GM12878 (cell line): ENCODE measurements around the gene ARHGAP26. TPM values are rescaled to one million over a fixed set of nuclear protein-coding genes. Genes with fewer than 3 reads are reported as not detected.

Experiments used
- ATAC-seq: fragments of 200-7000 bp; cut with Tn5 transposase; 3 replicates; pipeline ENCODE4 v1.9.1; 2020; ENCODE audit warnings: mild to moderate bottlenecking, moderate library complexity
- BruUV-seq: library from RNA; stranded (reverse); fragments of 400-500 nt; replicated peaks from 2 replicates; lab custom pipeline; 2021; lab: Mats Ljungman, UMichigan
- CTCF ChIA-PET: fragments of 300-600 bp; sonication (Branson Sonifier 250); formaldehyde crosslinking; extraction: SDS; loops from one replicate; lab custom pipeline; 2021; ENCODE audit warnings: inconsistent platforms; lab: Yijun Ruan, JAX
- POLR2A ChIA-PET: fragments of 350-600 bp; formaldehyde crosslinking; extraction: SDS; loops from one replicate; lab custom pipeline; 2021; ENCODE audit warnings: inconsistent platforms; lab: Charles Lee
- RAD21 ChIA-PET: fragments of 300-600 bp; sonication (Branson Sonifier 250); formaldehyde crosslinking; loops from one replicate; lab custom pipeline; 2023; ENCODE audit warnings: antibody characterized with exemption; ENCODE audit not compliant: unreplicated experiment; lab: Charles Lee
- SMC1A ChIA-PET: fragments of 300-600 bp; sonication (Branson Sonifier 250); formaldehyde crosslinking; loops from one replicate; lab custom pipeline; 2023; ENCODE audit not compliant: unreplicated experiment, uncharacterized antibody; lab: Charles Lee
- DNase-seq: peaks from one replicate; pipeline ENCODE4 v3.0.0-alpha.2; 2011; ENCODE audit warnings: low read depth, low spot score
- FAIRE-seq: peaks from 3 replicates; lab custom pipeline; 2011; peaks lifted over from hg19 to GRCh38; lab: Jason Lieb, UNC
- H2AFZ ChIP-seq: 2 replicates; pipeline ENCODE4 v1.6.0; 2011; ENCODE audit warnings: low read depth, low read length, control low read depth; ENCODE audit not compliant: control insufficient read depth
- H3K27ac ChIP-seq: 2 replicates; pipeline ENCODE4 v1.5.1; 2011; ENCODE audit warnings: control low read depth; ENCODE audit not compliant: control insufficient read depth, insufficient read depth
- H3K27me3 ChIP-seq, 2 experiments: replicated peaks in 1 of 2; 2 replicates each; pipeline versions ENCODE4 v1.6.0 to v1.6.1; 2011; ENCODE audit warnings: low read length in 1 of 2; ENCODE audit not compliant: control insufficient read depth in 2 of 2, insufficient read depth in 2 of 2
- H3K36me3 ChIP-seq, 2 experiments: 2 replicates each; pipeline ENCODE4 v1.5.1; 2011; ENCODE audit warnings: low read length in 1 of 2; ENCODE audit not compliant: control insufficient read depth in 2 of 2, insufficient read depth in 2 of 2
- H3K4me1 ChIP-seq: 2 replicates; pipeline ENCODE4 v1.6.1; 2011; ENCODE audit warnings: mild to moderate bottlenecking, low read length, moderate library complexity, mixed read lengths; ENCODE audit not compliant: control insufficient read depth, insufficient read depth
- H3K4me2 ChIP-seq: 2 replicates; pipeline ENCODE4 v1.6.0; 2011; ENCODE audit warnings: control low read depth; ENCODE audit not compliant: control insufficient read depth, insufficient read depth
- H3K4me3 ChIP-seq: fragments of 200-600 bp; sonication (generic); 2 replicates; pipeline ENCODE4 v1.5.1; 2016
- H3K79me2 ChIP-seq: 2 replicates; pipeline ENCODE4 v1.6.0; 2011; ENCODE audit warnings: low read length; ENCODE audit not compliant: control insufficient read depth, insufficient read depth
- H3K9ac ChIP-seq: 2 replicates; pipeline ENCODE4 v1.8.0; 2011; ENCODE audit warnings: low read length, control low read depth, mixed read lengths; ENCODE audit not compliant: control insufficient read depth, insufficient read depth
- H3K9me3 ChIP-seq: replicated peaks from 3 replicates; pipeline ENCODE4 v1.5.1; 2011; ENCODE audit warnings: mild to moderate bottlenecking, low read length; ENCODE audit not compliant: control insufficient read depth, insufficient read depth
- H4K20me1 ChIP-seq: 2 replicates; pipeline ENCODE4 v1.6.0; 2011; ENCODE audit not compliant: control insufficient read depth, insufficient read depth
- BACH1 ChIP-seq: fragments of 450-650 bp; IDR thresholded peaks from 2 replicates; pipeline ENCODE4 v1.6.1; 2017; ENCODE audit warnings: mild to moderate bottlenecking, borderline replicate concordance
- BHLHE40 ChIP-seq, 2 experiments: fragments of 450-650 bp in 1 of 2; IDR thresholded peaks; 2 replicates each; pipeline ENCODE4 v1.6.1; 2011 to 2017; ENCODE audit warnings: low read depth in 2 of 2, borderline replicate concordance in 1 of 2, improper control_type of control experiment in 1 of 2, low read length in 1 of 2, mild to moderate bottlenecking in 1 of 2
- CREM ChIP-seq: IDR thresholded peaks from 2 replicates; pipeline ENCODE4 v1.6.1; 2014; ENCODE audit warnings: antibody characterized with exemption, low read depth
- GABPA ChIP-seq: IDR thresholded peaks from 2 replicates; pipeline ENCODE4 v1.6.1; 2014; ENCODE audit warnings: antibody characterized with exemption, low read depth, mild to moderate bottlenecking, inconsistent platforms
- IKZF2 ChIP-seq, 2 experiments: fragments of 450-650 bp; IDR thresholded peaks; 2 replicates each; pipeline ENCODE4 v1.6.1; 2017; ENCODE audit warnings: mild to moderate bottlenecking in 2 of 2, moderate library complexity in 2 of 2
- MAX ChIP-seq: IDR thresholded peaks from 2 replicates; pipeline ENCODE4 v1.6.1; 2012; ENCODE audit warnings: low read depth, low read length, improper control_type of control experiment
- POU2F2 ChIP-seq: IDR thresholded peaks from 3 replicates; pipeline ENCODE4 v1.6.1; 2011; ENCODE audit warnings: low read depth, mild to moderate bottlenecking, low read length, borderline replicate concordance
- SIX5 ChIP-seq: IDR thresholded peaks from 2 replicates; pipeline ENCODE4 v1.6.1; 2011; ENCODE audit warnings: mild to moderate bottlenecking, low read depth, low read length, moderate library complexity; ENCODE audit not compliant: severe bottlenecking
- TBL1XR1 ChIP-seq: IDR thresholded peaks from 2 replicates; pipeline ENCODE4 v1.6.1; 2012; ENCODE audit warnings: low read depth, low read length, improper control_type of control experiment
- ZNF207 ChIP-seq: fragments of 450-650 bp; IDR thresholded peaks from 2 replicates; pipeline ENCODE4 v1.6.1; 2014; ENCODE audit warnings: antibody characterized with exemption, mild to moderate bottlenecking, borderline replicate concordance
- WGBS: methylation state at CpG from one replicate; pipeline ENCODE4 v1.1.6; 2016; ENCODE audit warnings: low lambda C conversion rate; ENCODE audit not compliant: insufficient replicate concordance, insufficient coverage; ENCODE audit errors: missing lambda C conversion rate; 5-methylcytosine and 5-hydroxymethylcytosine counted together
- in situ Hi-C: fragments of 300-500 bp; cut with MboI; formaldehyde crosslinking; loops from 9 replicates; pipeline ENCODE4 v1.14.3; 2018; ENCODE audit warnings: mixed read lengths
- intact Hi-C: fragments of 100-400 bp; cut with micrococcal nuclease; formaldehyde crosslinking; loops from one replicate; pipeline ENCODE4 v1.14.2; 2022; ENCODE audit not compliant: unreplicated experiment
- polyA plus RNA-seq, 11 experiments: library from polyadenylated mRNA; depleted of rRNA in 4 of 11; unstranded in 6 of 11; stranded (reverse) in 5 of 11; fragments of >200 nt; fragmentation: Nextera tagmentation in 4 of 11; fragmentation: Illumina TruSeq in 1 of 11; extraction: Ambion mirVana in 4 of 11; extraction: Trizol in 1 of 11; gene quantifications; 1 replicate in 1 of 11; 2 replicates in 10 of 11; pipeline versions ENCODE4 v1.2.1 to v1.2.3, GENCODE V29; 2011 to 2016; ENCODE audit warnings: inconsistent platforms in 2 of 11, missing spikeins in 2 of 11, low read depth in 1 of 11
- total RNA-seq, 4 experiments: library from RNA; depleted of rRNA in 3 of 4; stranded (reverse); fragments of >200 nt in 3 of 4; fragmentation: Illumina TruSeq in 1 of 4; extraction: Trizol in 1 of 4; gene quantifications; 2 replicates each; pipeline versions ENCODE4 v1.2.1 to v1.2.3, GENCODE V29; 2013 to 2021
- TF ChIP-seq, protein P1 (sequence below): IDR thresholded peaks from 2 replicates; pipeline ENCODE4 v1.6.1; 2011; ENCODE audit warnings: borderline replicate concordance, low read depth, mild to moderate bottlenecking, moderate library complexity, mixed read lengths, low read length; ENCODE audit not compliant: insufficient read depth; ENCODE audit errors: extremely low read length
- TF ChIP-seq, protein P2 (sequence below): IDR thresholded peaks from 2 replicates; pipeline ENCODE4 v1.6.1; 2011; ENCODE audit warnings: low read depth, mild to moderate bottlenecking, low read length, moderate library complexity, borderline replicate concordance; ENCODE audit errors: extremely low read depth
- TF ChIP-seq, protein P3 (sequence below): fragments of 450-650 bp; IDR thresholded peaks from 2 replicates; pipeline ENCODE4 v1.6.1; 2017; ENCODE audit warnings: low read depth, mild to moderate bottlenecking, moderate library complexity

ARHGAP26 gene
- total and polyA plus RNA-seq, 10 of the 15 experiments (the other 5 are each of a cell fraction or from before 2014, with no cell fraction given) = 9.4 to 41.5 (median 19.3) TPM

DNA sequence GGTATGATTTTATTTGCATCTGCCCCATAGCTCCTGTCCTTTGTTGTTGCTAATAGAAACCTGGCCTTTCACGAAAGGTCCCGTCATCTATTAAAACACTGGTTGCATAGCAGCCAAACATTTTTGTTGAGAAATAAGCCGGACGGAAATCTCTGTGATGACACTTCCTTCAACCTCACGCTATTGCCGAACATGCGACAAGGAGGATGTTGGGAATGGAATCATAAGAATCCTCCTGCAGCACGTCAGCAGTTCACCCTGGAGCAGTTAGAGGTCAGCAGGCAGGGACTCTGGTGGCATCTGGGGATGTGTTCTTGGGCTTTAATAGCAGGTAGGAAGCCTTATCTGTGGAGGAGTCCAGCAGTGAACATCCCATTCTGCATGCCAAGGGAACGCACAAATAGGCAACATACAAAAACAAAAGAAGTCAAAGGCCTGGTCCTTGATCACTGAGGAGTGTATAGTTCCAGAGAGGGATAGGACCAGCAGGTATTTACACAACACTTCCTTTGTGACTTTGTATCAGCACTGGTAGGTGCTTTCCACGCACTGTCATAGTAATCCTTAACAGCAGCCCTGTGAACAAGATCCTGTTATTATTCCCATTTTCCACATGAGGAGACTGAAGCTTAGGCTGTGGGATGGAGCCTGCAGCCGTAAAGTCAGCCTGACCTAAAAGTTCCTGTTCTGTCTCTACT, 33.4 kb downstream of the ARHGAP26 start:
- Histone ChIP-seq H3K4me3 (no peak overlapping the region), H3K27me3 (no peaks in the 10 kb centered on the region), H2AFZ (no peak overlapping the region), H4K20me1 (no peaks in the 10 kb centered on the region)
- WGBS = 74% methylated on average over 11 of the region's 11 CpGs
- no peak for DNase-seq
- TF ChIP-seq GABPA (no peak), CREM (no peak), POU2F2 (no peak), TBL1XR1 (no peak)
- TF ChIP-seq, protein P1, sequence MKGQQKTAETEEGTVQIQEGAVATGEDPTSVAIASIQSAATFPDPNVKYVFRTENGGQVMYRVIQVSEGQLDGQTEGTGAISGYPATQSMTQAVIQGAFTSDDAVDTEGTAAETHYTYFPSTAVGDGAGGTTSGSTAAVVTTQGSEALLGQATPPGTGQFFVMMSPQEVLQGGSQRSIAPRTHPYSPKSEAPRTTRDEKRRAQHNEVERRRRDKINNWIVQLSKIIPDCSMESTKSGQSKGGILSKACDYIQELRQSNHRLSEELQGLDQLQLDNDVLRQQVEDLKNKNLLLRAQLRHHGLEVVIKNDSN = no peak
- TF ChIP-seq, all 136 proteins: peak for 0
- ChIA-PET SMC1A (no interaction called here), CTCF (no interaction called here), RAD21 (interaction anchor here (0.6 kb wide), 1 partner anchor 1662 kb away, joined by 4 read pairs; no protein-coding TSS in a partner anchor), POLR2A (no interaction called here)
- intact Hi-C loops (no loop called here), in situ Hi-C loops (no loop called here)
- ATAC-seq (no peak), FAIRE-seq (no peak)
- Histone ChIP-seq H3K4me2 (no peak overlapping the region), H3K4me1 (peaks cover 16% of the 10 kb centered on the region), H3K9ac (no peak overlapping the region), H3K27ac (no peak overlapping the region), H3K9me3 (no peaks in the 10 kb centered on the region; the same call in 1 of the 3 replicates), H3K79me2 (no peaks in the 10 kb centered on the region), H3K36me3 (no peaks in the 10 kb centered on the region)
- BruUV-seq = no TSS peak

DNA sequence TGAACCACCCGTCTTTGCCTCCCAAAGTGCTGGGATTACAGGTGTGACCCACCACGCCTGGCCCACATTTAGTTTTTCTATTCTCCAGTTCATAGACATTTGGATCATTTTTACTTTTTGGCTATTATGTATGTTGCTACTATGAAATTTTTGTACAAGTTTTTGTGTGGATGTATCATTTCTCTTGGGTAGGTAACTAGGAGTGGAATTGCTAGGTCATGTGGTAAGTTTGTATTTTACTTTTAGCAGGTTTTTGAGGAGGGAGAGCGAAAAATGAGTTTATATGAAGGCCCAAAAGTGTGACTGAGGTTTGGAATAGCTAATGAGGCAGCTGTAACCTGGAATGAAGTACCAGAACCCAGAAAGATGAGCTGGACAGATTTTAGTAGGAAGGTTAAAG, 35.2 kb downstream of the ARHGAP26 start:
- FAIRE-seq (no peak), ATAC-seq (no peak), DNase-seq (no peak)
- SMC1A ChIA-PET = no interaction called here
- Histone ChIP-seq H3K79me2 (no peaks in the 10 kb centered on the region), H3K4me1 (peaks cover 14% of the 10 kb centered on the region), H3K9me3 (no peaks in the 10 kb centered on the region; the same call in 1 of the 3 replicates), H3K27ac (no peak overlapping the region), H3K9ac (no peak overlapping the region), H3K36me3 (no peaks in the 10 kb centered on the region), H3K4me2 (no peak overlapping the region), H2AFZ (no peak overlapping the region), H3K27me3 (no peaks in the 10 kb centered on the region), H3K4me3 (no peak overlapping the region), H4K20me1 (no peaks in the 10 kb centered on the region)
- CTCF ChIA-PET = no interaction called here
- RAD21 ChIA-PET = no interaction called here
- POLR2A ChIA-PET = no interaction called here
- in situ Hi-C loops = no loop called here
- no TSS peak for BruUV-seq
- WGBS = 40% methylated on average over 3 of the region's 3 CpGs
- intact Hi-C loops = no loop called here
- TF ChIP-seq BACH1 (no peak), MAX (no peak), BHLHE40 (IDR thresholded peaks at IDR 0.05; ENCODE audit: borderline replicate concordance in 1 of 2, low read depth in 2 of 2, low read length in 1 of 2) (no peak), SIX5 (no peak), IKZF2 (IDR thresholded peaks at IDR 0.05) (no peak), ZNF207 (no peak)
- TF ChIP-seq, protein P2, sequence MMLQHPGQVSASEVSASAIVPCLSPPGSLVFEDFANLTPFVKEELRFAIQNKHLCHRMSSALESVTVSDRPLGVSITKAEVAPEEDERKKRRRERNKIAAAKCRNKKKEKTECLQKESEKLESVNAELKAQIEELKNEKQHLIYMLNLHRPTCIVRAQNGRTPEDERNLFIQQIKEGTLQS = no peak
- TF ChIP-seq, protein P3, sequence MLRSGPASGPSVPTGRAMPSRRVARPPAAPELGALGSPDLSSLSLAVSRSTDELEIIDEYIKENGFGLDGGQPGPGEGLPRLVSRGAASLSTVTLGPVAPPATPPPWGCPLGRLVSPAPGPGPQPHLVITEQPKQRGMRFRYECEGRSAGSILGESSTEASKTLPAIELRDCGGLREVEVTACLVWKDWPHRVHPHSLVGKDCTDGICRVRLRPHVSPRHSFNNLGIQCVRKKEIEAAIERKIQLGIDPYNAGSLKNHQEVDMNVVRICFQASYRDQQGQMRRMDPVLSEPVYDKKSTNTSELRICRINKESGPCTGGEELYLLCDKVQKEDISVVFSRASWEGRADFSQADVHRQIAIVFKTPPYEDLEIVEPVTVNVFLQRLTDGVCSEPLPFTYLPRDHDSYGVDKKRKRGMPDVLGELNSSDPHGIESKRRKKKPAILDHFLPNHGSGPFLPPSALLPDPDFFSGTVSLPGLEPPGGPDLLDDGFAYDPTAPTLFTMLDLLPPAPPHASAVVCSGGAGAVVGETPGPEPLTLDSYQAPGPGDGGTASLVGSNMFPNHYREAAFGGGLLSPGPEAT = no peak
